ENCODE measurements around the gene SOX8.

GRCh38 chr16:1034230-1035065 lies 52.9 kb downstream of the SOX8 start:
- TF ChIP-seq NFIC (IDR thresholded peaks at IDR 0.05) (no peak), ZBTB7A (IDR thresholded peaks at IDR 0.05; ENCODE audit: low read depth) (no peak), TAF1 (IDR thresholded peaks at IDR 0.05; ENCODE audit: low read depth) (no peak), RAD21 (IDR thresholded peaks at IDR 0.05; ENCODE audit: low read depth) (no peak), EP300 (IDR thresholded peaks at IDR 0.05; ENCODE audit: borderline replicate concordance) (no peak), TCF12 (IDR thresholded peaks at IDR 0.05; ENCODE audit: low read depth) (no peak), YY1 (IDR thresholded peaks at IDR 0.05; ENCODE audit: low read depth) (no peak), USF1 (IDR thresholded peaks at IDR 0.05) (no peak), FOXM1 (IDR thresholded peaks at IDR 0.05; ENCODE audit: borderline replicate concordance, low read depth) (no peak), EGR1 (IDR thresholded peaks at IDR 0.05) (no peak)
- TF ChIP-seq, protein P1, sequence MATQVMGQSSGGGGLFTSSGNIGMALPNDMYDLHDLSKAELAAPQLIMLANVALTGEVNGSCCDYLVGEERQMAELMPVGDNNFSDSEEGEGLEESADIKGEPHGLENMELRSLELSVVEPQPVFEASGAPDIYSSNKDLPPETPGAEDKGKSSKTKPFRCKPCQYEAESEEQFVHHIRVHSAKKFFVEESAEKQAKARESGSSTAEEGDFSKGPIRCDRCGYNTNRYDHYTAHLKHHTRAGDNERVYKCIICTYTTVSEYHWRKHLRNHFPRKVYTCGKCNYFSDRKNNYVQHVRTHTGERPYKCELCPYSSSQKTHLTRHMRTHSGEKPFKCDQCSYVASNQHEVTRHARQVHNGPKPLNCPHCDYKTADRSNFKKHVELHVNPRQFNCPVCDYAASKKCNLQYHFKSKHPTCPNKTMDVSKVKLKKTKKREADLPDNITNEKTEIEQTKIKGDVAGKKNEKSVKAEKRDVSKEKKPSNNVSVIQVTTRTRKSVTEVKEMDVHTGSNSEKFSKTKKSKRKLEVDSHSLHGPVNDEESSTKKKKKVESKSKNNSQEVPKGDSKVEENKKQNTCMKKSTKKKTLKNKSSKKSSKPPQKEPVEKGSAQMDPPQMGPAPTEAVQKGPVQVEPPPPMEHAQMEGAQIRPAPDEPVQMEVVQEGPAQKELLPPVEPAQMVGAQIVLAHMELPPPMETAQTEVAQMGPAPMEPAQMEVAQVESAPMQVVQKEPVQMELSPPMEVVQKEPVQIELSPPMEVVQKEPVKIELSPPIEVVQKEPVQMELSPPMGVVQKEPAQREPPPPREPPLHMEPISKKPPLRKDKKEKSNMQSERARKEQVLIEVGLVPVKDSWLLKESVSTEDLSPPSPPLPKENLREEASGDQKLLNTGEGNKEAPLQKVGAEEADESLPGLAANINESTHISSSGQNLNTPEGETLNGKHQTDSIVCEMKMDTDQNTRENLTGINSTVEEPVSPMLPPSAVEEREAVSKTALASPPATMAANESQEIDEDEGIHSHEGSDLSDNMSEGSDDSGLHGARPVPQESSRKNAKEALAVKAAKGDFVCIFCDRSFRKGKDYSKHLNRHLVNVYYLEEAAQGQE (IDR thresholded peaks at IDR 0.05; ENCODE audit: low read depth), result no peak
- TF ChIP-seq, protein P2, sequence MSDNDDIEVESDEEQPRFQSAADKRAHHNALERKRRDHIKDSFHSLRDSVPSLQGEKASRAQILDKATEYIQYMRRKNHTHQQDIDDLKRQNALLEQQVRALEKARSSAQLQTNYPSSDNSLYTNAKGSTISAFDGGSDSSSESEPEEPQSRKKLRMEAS (IDR thresholded peaks at IDR 0.05), result no peak

Data from Ishikawa (cell line).